Heart left ventricle (tissue), 13 donors: ENCODE results near the gene FSTL5.

Source experiments
- POLR2A ChIP-seq, 2 donors: fragments of 450-650 bp; IDR thresholded peaks; one replicate each; pipeline ENCODE4 v1.6.1; 2017; ENCODE audit warnings: antibody characterized with exemption in 2 of 2, mild to moderate bottlenecking in 2 of 2, moderate library complexity in 2 of 2
- TF ChIP-seq, protein P1 (sequence below), 12 donors: fragments of 200-600 bp; sonication (generic) in 4 of 12; IDR thresholded peaks; one replicate each; pipeline versions ENCODE4 v1.5.0 to v1.8.0; 2018 to 2022; ENCODE audit warnings: antibody characterized with exemption in 12 of 12, mild to moderate bottlenecking in 5 of 12
- donor health status: ischemic (EF 13 %, LVEDD 7.1; RV severe dilation, severe dysfunction).
- donor health status: DM: no; HTN: yes; CAD: no.
- donor health status: DM: no; HTN: no; CAD: no.
- donor health status: ischemic (EF 25% LVEDD 6.9; RV normal size, moderate dysfunction).
- donor health status: ischemic (EF 25% LVEDD 5.7; RV mildly dilated, moderate dysfunction).
- donor health status: ischemic (EF 35%, LVEDD 5.7; RV mildly dilated, moderate dysfunction).
- donor health status: nonischemic (EF 11% LVEDD 7.7; RV severe dilation, severe dysfunction).
- donor health status: DM: yes; HTN: yes; CAD: no.
- donor health status: PGD.
- donor health status: ischemic (EF 29% LVEDD 5.4; RV normal size, mild dysfunction).
- donor health status: nonischemic (EF 23%, LVEDD 6.1; RV moderate dilation, normal function).

DNA sequence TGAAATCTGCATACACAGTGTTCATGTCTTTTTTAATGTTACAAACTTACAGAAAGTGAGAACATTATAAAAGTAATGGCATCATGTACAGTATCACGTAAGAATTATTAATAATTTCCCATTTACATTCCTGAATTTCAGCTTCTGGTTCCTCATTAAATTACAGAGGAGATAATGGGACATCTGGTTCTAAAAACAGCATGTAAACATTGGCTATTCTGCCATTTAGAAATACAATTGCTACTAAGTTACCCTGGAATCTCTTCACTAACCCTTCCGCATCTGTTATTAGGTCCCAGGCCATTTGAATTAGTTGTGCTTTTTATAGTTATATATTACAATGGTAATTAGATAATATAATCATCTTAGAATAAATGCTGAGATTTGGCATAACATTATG lies 505.1 kb downstream of the FSTL5 start:
- TF ChIP-seq, protein P1, sequence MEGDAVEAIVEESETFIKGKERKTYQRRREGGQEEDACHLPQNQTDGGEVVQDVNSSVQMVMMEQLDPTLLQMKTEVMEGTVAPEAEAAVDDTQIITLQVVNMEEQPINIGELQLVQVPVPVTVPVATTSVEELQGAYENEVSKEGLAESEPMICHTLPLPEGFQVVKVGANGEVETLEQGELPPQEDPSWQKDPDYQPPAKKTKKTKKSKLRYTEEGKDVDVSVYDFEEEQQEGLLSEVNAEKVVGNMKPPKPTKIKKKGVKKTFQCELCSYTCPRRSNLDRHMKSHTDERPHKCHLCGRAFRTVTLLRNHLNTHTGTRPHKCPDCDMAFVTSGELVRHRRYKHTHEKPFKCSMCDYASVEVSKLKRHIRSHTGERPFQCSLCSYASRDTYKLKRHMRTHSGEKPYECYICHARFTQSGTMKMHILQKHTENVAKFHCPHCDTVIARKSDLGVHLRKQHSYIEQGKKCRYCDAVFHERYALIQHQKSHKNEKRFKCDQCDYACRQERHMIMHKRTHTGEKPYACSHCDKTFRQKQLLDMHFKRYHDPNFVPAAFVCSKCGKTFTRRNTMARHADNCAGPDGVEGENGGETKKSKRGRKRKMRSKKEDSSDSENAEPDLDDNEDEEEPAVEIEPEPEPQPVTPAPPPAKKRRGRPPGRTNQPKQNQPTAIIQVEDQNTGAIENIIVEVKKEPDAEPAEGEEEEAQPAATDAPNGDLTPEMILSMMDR (IDR thresholded peaks at IDR 0.05) = no peak
- TF ChIP-seq POLR2A (IDR thresholded peaks at IDR 0.05) = no peak
